ENCODE measurements around the gene PPFIBP2.

DNA sequence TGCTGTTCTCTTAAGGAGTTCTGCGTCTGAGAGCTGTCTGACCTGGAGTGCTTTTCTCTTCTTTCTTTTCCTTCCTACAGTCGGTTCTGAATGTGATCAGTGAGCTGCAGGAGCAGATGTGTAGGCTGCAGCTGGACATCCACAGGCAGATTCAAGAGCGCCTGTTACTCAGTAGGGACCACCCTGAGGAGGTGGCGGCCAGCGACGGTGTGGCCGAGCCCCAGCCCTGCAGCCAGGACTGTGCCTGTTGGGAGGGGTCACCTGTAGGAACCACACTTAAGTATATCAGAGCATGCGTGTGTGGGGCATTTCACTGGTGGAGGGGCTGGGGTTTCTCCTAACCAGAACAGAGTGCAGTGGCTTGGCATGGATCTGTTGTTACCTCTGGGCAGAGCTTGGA, 103.2 kb downstream of the PPFIBP2 start:
- no peak for TF ChIP-seq YY1 (IDR thresholded peaks at IDR 0.05; ENCODE audit: insufficient read depth, insufficient read length)
- no peak for TF ChIP-seq ZNF274 (IDR thresholded peaks at IDR 0.05; ENCODE audit: low read depth, low read length)

All from NT2/D1 (cell line).